NCI-H2196 treated with DMSO at 0.1 percent for 48 hours (cell line): Measurements from ENCODE around the gene FN3KRP.

Experiments used
- DNase-seq: peaks from one replicate; lab custom pipeline; 2025; ENCODE audit not compliant: unreplicated experiment; lab: John Stamatoyannopoulos, UW

Gene FN3KRP

DNA sequence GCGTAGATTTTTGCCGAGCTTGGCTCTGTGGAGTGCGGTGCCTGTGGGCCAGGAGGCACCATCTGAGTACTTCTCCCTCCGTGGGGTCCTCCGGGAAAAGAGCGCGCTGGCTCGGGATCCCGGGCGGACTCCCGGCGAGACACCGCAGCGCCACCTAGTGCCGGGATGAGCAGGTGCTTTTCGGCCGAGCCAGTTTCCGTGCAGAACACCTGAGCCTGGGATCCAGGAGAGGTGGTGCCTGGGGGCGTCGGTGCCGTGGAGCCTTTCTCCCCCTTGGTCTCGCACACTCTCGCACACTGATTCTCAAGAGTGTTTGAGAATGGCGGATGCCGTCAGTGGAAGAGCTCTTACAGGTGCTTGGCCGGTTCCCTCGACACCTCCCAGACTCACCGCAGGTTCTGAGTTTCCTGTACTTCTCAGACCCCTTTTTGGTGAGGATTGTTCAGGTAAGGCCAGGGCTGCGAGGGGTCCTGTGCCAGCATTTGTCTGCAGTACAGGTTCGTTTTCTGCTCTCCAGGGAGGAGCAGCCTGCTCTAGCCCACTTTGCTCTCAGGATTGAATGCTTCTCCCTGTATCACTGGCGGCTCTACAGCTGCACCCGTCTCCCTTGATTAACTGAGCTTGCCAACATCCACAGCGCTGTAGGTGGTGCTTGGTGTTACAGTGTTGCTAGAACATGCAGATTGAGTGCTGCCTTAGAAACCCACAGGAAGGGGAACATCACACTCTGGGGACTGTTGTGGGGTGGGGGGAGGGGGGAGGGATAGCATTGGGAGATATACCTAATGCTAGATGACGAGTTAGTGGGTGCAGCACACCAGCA, 58.7 kb downstream of the FN3KRP start:
- peak; percentile 47 for DNase-seq

DNA sequence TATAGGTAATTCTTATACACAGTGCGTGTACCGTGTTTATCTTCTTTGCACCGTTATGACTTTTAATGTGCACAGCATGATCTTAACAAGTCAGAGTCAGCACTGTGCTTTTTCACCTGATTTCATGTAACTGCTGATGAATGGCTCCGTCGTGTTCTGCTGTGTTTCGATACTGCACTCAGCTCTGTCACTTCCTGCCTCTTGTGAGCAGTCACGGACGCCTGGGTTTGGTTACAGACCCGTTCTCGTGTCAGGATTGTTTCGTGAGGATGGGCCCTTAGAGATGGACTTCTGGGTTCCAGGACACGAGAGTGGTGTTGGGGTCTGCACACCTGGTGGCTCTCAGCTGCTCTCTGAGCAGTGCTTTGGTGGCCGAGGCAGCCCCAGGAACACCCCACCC, 59.9 kb downstream of the FN3KRP start:
- DNase-seq: no peak
